Measurements from ENCODE around the gene MMP20.

GRCh38 chr11:102604011-102604410, 21.1 kb downstream of the MMP20 start:
- TF ChIP-seq, protein P1, sequence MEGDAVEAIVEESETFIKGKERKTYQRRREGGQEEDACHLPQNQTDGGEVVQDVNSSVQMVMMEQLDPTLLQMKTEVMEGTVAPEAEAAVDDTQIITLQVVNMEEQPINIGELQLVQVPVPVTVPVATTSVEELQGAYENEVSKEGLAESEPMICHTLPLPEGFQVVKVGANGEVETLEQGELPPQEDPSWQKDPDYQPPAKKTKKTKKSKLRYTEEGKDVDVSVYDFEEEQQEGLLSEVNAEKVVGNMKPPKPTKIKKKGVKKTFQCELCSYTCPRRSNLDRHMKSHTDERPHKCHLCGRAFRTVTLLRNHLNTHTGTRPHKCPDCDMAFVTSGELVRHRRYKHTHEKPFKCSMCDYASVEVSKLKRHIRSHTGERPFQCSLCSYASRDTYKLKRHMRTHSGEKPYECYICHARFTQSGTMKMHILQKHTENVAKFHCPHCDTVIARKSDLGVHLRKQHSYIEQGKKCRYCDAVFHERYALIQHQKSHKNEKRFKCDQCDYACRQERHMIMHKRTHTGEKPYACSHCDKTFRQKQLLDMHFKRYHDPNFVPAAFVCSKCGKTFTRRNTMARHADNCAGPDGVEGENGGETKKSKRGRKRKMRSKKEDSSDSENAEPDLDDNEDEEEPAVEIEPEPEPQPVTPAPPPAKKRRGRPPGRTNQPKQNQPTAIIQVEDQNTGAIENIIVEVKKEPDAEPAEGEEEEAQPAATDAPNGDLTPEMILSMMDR (IDR thresholded peaks at IDR 0.05), result no peak
- no peak for TF ChIP-seq EZH2 (IDR thresholded peaks at IDR 0.05; ENCODE audit: borderline replicate concordance, insufficient read depth, low read depth, low read length, poor library complexity, severe bottlenecking)
